Daoy (cell line): Measurements from ENCODE around the gene ZCWPW1. TPM values are rescaled to one million over a fixed set of nuclear protein-coding genes. Genes with fewer than 3 reads are reported as not detected.
A peak's percentile ranks its signal among the peaks of the same experiment; 100 is the strongest.
"Not testable (repeated sequence)": the region's sequence is repeated elsewhere in the genome, so short reads cannot be mapped to it uniquely, and the experiment has no call there.

Source experiments
- DNase-seq: peaks from one replicate; pipeline ENCODE4 v3.0.0-alpha.2; 2015; ENCODE audit warnings: low read depth
- total RNA-seq: library from RNA; depleted of rRNA; stranded (reverse); fragments of >200 nt; shearing (Covaris generic); gene quantifications from 2 replicates; pipeline ENCODE4 v1.2.3, GENCODE V29; 2014

ZCWPW1 gene
- total RNA-seq, 1 experiment from 2014 or later, result 5.2 TPM

DNA sequence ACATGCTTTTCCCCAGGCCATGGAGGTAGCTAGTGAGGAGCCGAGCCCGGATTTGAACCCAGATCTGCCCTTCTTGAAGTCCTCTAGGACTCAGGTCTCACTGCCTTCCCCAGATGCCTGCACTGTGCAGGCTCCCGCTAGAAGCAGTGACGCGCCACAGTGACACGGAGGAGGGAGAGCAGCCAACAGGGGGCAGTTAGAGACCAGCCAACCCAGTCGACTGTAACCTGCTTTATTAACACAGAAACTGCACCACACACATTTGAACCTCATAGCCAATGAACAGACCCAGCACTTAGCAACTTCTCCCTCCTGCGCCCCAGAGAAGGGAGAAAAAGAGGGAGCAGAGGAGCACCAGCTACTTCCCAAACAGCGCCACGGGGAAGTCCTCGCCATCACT, 27.8 kb downstream of the ZCWPW1 start:
- peak; percentile 35 for DNase-seq

DNA sequence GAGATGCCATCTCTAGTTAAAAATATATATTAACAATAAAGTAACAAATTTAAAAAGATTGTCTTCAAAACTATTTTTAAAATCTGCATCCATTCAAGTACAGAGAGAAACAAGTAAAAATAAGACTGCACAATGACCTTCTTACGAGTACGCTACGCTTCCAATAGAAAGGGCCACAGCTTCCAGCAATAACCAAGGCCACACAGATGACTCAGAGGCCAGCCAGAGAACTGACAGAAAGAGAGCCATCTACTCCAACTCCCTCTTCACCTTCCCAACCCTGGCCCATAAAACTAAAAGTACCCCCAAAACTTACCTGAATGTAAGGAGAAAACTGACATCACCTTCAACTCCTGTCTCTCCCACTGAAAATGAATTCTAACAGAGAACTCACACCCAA, 28.5 kb downstream of the ZCWPW1 start:
- no peak for DNase-seq

DNA sequence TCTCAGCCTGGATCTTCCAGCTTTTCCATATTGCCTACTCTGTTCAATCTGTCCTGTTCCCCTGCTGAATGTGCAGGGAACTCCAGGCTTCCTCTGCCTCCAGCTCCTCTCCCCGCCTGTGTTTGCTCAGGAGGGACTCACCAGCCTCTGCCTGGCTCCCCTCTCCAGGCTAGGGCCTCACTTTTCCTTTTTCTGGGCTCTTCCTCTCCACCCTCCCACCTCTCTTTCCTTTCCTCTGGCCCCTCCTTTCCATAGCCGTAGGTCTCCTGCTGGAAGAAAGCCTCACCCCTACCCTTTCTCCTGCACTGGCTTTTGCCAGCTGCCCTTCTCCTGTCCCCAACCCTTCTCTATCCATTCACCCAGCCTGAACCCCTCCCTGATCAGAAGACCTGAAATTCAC, 30.3 kb downstream of the ZCWPW1 start:
- DNase-seq, result no peak

DNA sequence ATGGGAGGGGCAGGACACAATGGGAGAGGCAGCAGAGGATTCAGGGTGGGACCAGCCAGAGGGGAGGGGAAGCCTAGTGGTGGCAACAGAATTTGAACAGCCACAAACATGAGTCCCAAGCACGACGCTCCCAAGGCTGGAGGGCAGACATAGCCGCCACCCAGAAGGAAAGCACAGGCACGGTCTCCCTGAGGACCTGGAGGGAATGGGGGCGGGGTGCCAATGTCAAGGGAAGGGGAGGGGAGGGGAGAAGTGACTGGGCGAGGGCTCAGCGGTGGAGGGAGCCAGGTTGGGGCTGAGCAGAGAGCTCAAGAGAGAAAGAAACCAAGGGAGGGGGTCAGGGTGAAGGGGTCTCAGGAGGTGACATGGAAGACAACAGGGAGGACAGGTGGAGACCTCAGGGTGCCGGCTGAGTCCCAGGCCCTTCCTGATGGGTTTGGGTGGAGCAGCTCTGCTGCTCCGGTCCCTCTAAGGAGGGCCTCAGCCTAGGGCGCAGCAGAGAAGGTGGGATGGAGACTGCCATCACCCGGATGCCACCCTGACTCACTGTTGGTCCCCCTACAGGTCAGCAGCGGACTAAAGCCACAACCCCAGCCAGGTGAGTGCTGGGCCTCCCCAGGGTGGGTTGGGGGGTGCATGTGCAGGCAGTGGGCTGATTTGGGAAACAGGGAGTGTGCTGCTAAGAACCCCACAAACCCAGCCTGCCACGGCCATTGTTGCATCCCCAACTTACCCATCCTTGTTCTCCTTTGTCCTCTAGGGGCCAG, 31.0 kb downstream of the ZCWPW1 start:
- no peak for DNase-seq

DNA sequence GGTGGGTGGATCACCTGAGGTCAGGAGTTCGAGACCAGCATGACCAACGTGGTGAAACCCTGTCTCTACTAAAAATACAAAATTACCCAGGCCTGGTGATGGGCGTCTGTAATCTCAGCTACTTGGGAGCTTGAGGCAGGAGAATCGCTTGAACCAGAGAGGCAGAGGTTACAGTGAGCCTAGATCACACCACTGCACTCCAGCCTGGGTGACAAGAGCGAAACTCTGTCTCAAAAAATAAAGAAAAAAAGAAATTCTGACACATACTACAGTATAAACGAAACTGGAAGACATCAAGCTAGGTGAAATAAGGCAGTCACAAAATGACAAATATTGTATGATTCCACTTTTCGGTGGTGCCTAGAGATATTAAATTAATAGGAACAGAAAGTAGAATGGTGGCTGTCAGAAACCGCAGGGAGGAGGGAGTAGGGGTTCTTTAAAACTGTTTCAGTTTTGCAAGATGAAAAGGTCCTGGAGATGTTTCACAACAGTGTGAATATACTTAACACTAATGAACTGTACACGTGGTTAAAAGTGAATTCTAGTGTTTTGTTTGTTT, 32.0 kb downstream of the ZCWPW1 start:
- DNase-seq, result no peak

DNA sequence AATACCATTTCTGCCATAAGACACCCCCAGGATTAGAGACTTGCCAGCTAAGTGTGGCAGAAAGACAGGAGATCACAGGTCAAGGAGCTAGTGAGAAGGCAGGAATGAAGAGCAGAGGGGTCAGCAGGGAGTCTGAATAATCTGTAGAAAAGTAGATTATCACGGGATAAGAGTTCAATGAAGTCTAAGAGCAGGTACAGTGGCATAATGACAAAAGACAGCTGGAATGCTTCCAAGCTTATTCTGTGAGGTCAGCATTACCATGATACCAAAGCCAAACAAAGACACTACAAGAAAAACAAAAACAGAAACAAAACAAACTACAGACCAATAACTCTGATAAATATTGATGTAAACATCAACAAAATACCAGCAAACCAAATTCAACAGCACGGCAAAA, 34.4 kb downstream of the ZCWPW1 start:
- no peak for DNase-seq

DNA sequence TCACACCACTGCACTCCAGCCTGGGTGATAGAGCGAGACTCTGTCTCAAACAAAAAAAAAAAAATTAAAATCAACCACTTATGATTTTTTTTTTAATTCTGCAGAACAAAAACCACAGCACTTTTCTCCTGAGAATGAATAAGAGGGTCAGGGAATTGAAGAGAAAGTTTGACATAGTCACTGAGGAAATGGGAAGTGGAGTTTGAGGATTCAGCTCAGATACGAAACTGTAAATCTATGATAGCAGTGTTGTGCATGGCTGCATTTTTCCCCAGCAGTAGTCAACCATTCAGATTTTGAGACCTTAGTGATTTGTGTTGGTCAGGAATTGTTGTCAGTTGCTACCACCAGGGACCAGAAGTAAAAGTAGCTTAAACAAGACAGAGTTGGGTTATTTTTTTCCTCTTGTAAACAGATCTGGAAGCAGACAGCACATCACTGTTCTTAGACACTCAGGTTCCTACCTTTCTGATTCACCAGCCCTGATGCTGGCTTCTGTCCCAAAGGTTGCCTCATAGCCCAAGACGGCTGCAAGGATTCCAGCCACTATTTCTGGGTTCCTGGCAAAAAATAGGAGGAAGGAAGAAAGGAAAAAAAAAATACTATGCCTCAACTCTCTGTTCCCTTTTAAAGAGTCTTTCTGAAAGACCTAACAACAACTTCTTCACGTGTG, 35.1 kb downstream of the ZCWPW1 start:
- no peak for DNase-seq

DNA sequence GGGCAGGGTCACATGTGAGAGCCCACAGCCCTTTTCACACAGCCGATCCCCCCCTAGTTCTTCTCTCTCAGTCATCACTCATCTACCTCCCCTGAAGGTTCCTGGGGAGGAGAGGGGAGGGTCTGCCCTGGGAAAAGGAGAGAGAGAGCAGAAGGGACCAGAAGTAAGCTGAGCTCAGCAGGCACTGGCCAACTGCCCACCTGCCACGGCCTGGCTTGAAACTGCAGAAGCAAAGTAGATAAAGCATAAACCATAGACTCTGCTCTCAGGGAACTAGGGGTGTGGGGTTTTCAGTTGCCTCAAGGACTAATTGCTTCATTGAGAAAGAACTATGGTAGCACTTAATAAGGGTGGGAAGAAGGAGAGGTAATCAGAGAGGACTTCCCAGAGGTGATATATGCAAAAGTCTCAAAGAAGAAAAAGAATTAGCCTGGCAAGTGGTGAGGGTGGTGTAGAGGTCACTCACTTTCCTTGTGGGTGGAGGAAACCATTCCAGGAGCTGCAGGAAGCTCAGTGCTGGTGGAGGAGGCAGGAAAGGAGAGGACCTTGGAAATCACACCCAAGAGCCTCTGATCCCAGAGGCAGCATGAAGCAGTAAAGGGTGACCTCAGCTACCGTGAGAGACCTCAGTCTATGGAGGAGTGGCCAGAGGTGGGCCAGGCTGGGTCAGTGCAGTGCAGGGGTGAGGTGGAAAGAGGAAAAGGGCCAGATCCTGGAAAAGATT, 38.1 kb downstream of the ZCWPW1 start:
- no peak for DNase-seq

DNA sequence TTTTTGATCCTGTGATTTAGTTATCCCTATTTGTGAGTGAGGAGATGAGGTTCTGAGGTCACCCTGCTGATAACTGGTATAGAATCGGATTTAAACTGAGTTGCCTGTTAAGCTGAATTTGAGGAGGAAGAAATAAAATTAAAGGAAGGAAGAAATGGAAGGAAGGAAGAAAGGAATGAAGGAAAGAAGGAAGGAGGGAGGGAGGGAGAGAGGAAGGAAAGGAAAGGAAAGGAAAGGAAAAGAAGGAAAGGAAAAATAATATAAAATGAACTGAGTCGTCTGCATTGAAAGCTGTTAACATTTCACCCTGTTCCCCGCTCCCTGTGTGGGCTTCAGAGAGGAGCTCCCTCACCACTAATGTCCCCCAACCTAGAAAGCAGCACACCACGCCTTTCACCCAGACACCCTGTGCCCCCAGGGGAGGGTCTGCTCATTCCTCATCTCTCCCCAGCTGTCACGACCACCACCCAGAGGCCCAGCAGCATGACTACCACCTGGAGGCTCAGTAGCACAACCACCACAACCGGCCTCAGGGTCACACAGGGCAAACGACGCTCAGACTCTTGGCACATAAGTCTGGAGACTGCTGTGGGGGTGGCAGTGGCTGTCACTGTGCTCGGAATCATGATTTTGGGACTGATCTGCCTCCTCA, 38.9 kb downstream of the ZCWPW1 start:
- no peak for DNase-seq

DNA sequence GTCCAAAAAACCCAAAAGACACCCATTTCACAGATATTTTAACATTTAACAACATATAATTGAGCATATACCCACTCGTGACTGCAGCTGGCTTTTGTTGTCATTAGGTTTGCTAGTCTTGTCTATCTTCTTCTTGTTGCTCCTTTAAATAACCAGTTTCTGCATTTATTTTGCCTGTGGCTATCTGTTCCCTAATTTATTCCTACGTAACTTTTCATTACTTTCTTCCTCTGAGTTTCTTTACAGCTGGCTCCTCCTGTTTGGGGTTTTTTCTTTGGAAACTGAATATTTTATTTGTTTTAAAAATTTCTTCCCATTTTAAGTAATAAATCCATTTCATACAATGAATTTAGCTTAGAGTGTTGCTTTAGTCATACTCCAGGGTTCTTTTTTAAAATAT, 40.8 kb downstream of the ZCWPW1 start:
- no peak for DNase-seq

DNA sequence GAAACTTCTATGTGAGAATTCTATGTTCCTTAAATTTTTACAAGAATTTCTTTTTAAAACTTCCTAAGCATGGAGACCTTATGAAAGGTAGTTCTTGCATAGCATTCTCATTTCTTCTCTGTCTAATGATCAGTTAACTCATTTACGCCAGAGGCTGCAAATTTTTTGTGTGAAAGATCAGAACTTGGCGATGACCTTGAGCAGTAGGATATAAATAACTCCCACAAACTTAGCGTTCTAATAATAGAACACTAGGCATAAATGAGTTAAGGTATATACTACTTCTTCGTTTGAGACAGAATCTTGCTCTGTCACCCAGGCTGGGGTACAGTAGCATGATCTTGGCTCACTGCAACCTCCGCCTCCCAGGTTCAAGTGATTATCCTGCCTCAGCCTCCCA, 41.6 kb downstream of the ZCWPW1 start:
- DNase-seq, result no peak

DNA sequence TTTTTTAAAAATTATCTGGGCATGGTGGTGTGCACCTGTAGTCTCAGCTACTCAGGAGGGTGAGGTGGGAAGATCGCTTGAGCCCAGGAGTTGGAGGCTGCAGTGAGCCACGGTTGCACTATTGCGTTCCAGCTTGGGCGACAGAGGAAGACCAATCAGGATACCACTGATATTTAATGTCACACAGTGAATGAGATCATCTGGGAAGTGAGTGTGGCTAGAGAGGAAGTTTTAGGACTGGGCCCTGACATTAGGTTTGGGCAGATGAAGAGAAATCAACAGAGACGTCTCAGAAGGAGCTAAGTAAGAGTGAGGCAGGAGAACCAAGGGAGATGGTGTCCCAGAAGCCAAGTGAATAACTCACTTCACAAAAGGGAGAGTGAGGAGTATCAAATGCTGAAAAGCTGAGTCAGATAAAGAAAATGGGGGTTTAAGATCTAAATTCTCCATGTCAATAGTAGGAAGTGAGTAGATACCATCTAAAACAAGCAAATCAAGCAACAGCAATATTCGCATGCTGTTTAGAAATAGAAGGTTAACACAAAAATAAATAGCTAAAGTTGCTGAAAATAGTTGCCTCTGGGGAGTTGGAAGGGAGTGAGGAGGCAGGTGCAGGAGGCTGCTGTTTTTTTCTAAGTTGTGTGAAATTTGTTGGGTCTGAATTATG, 43.7 kb downstream of the ZCWPW1 start:
- no peak for DNase-seq

DNA sequence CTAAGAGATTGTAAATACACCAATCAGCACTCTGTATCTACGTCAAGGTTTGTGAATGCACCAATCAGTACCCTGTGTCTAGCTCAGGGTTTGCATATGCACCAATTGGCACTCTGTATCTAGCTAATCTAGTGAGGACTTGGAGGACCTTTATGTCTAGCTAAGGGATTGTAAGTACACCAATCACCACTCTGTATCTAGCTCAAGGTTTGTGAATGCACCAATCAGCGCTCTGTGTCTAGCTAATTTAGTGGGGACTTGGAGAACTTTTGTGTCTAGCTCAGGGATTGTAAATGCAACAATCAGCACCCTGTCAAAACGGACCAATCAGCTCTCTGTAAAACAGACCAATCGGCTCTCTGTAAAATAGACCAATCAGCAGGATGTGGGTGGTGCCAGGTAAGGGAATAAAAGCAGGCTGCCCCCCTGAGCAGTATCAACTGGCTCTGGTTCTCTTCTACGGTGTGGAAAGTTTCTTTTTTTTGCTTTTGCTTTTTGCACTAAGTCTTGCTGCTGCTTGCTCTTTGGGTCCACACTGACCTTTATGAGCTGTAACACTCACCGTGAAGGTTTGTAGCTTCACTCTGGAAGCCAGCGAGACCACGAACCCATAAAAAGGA, 46.2 kb downstream of the ZCWPW1 start:
- DNase-seq, result not testable (repeated sequence)

DNA sequence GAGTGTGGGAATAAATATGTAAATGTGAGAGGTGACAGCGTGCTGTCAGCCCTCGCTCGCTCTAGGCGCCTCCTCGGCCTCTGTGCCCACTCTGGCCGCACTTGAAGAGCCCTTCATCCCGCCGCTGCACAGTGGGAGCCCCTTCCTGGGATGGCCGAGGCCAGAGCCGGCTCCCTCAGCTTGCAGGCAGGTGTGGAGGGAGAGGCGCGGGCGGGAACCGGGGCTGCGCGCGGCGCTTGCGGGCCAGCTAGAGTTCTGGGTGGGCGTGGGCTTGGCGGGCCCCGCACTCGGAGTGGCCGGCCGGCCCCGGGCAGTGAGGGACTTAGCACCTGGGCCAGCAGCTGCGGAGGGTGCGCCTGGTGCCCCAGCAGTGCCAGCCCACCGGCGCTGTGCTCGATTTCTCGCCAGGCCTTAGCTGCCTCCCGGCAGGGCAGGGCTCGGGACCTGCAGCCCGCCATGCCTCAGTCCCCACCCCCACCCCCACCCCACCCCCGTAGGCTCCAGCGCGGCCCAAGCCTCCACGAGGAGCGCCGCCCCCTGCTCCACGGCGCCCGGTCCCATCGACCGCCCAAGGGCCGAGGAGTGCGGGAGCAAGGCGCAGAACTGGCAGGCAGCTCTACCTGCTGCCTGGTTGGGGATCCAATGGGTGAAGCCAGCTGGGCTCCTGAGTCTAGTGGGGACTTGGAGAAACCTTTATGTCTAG, 46.8 kb downstream of the ZCWPW1 start:
- not testable (repeated sequence) for DNase-seq

DNA sequence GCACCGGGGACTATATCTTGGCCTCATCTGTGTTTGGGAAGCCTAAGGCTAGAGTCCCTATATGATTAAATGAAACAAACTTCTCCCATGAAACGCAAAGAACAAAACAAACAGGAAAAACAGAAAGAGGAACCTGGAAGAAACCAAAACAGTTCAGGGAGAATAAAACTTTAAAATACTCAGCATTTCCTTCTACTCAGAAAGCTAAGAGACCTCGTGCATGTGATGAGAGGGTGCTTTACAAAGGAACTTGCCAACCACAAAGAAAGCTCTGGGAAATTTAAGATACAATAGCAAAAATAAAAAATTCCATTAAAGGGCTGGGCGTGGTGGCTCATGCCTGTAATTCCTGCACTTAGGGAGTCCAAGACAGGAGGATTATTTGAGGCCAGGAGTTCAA, 48.3 kb downstream of the ZCWPW1 start:
- DNase-seq, result no peak

DNA sequence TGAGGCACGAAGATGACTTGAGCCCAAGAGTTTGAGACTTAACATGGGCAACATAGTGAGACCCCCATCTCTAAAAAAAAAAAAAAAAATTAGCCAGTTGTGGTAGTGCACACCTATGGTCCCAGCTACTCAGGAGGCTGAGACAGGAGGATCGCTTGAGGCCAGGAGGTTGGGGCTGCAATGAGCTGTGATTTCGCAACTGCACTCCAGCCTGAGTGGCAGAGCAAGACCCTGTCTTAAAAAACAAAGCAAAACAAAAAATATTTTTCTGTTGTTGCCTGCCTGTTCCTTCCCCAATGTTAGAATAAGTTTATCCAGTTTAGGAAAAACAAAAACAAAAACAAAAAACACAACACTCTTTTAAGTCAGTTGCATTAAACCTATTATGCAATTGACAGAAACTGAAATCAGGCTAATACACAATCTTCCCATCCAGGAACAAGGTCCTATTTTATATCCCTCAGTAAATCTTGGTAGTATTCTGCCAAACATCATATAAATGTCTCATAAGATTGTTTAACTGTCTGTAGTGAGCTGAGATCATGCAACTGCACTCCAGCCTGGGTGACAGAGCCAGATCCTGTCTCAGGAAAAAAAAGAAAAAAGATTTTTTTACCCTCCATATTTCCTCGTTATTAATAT, 50.3 kb downstream of the ZCWPW1 start:
- no peak for DNase-seq

DNA sequence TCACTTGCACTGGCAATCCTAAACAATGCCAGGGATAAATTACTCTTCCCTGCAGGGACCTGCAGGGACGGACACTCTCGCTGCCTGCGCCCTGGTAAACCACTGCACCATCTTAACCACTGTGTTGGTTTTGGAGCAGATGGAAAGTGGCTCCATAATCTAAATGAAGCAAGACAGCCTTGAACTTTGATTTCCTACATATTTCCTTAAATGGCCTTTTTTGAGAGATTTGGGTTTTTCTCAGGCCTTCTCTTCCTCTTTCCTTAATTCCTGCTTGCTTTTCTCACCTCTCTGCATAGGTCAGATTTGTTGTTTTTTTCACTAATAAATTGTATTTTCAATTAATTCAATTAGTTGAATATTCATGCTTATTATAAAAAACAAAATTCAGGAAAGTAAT, 52.4 kb downstream of the ZCWPW1 start:
- no peak for DNase-seq

DNA sequence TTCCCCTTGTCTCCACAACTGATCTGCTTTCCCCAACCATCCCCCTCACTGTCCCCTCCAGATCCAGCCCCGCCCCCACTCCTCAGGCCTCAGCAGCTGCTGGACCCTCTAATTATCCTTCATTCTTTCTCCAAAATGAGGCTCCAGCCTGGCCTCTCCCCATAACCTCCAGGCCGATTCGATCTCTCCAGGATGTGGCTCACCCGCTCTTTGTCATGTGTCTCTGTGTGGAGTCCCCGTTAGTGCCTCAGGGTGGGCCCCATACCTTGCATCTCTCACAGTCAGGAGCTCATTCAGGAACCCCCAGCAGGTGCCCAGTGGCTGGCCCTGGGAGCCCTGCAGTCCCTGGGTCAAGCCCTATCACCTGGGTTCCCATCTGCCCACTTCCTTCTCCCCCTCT, 53.9 kb downstream of the ZCWPW1 start:
- DNase-seq, result no peak

DNA sequence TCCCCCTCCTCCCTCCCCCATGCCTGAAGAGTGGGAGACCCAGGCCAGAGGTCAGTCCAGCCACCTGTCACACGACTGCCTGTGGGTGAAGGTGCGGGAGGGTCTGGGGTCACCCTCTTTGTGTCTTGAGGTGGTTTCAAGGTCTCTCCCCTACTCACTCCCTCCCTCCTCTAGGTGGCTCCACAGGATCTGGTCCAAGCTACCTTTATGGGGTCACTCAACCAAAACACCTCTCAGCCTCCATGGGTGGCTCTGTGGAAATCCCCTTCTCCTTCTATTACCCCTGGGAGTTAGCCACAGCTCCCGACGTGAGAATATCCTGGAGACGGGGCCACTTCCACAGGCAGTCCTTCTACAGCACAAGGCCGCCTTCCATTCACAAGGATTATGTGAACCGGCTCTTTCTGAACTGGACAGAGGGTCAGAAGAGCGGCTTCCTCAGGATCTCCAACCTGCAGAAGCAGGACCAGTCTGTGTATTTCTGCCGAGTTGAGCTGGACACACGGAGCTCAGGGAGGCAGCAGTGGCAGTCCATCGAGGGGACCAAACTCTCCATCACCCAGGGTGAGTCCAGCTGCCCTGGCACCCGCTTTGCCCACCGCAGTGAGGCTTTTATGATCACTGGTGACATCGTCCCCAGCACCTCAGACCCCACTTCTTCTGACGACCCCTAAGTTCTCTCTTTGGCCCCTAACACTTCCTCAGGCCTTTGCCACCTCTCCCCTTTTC, 54.5 kb downstream of the ZCWPW1 start:
- DNase-seq, result not testable (repeated sequence)
